ENCODE measurements around the gene C6orf62. TPM values are rescaled to one million over a fixed set of nuclear protein-coding genes. Genes with fewer than 3 reads are reported as not detected.

The C6orf62 gene
- total RNA-seq, 2 donors from 2014 or later = 58.1 to 67.0 TPM

- DNase-seq (no peak), ATAC-seq (no peak)
- intact Hi-C loops (cut with DNase I) = no loop called here
These were observed 8.2 kb downstream of the C6orf62 start for GRCh38 chr6:24710519-24711303.

GRCh38 chr6:24709014-24709711 is 9.8 kb downstream of the C6orf62 start:
- no peak for ATAC-seq
- DNase-seq = no peak
- intact Hi-C loops (cut with DNase I) = loop anchor here (10.0 kb wide), 1 partner anchor 284 kb away; no protein-coding TSS in a partner anchor

GRCh38 chr6:24708612-24709011 is 10.3 kb downstream of the C6orf62 start:
- intact Hi-C loops (cut with DNase I) = loop anchor here (10.0 kb wide), 1 partner anchor 284 kb away; no protein-coding TSS in a partner anchor
- ATAC-seq (no peak), DNase-seq (no peak)

GRCh38 chr6:24704468-24704867 is 14.5 kb downstream of the C6orf62 start:
- ATAC-seq (no peak), DNase-seq (no peak)
- intact Hi-C loops (cut with DNase I) = loop anchor here (10.0 kb wide), 1 partner anchor 280 kb away; no protein-coding TSS in a partner anchor

GRCh38 chr6:24702720-24703282 is 16.2 kb downstream of the C6orf62 start:
- intact Hi-C loops (cut with DNase I) = loop anchor here (10.0 kb wide), 1 partner anchor 278 kb away; no protein-coding TSS in a partner anchor
- DNase-seq = no peak
- ATAC-seq = no peak

GRCh38 chr6:24699521-24700359 is 19.2 kb downstream of the C6orf62 start:
- DNase-seq = no peak
- peak in 1 of 2 donors; percentile 66 for ATAC-seq
- intact Hi-C loops (cut with DNase I) = loop anchor here (10.0 kb wide), 1 partner anchor 275 kb away; no protein-coding TSS in a partner anchor

- DNase-seq (no peak), ATAC-seq (no peak)
- intact Hi-C loops (cut with DNase I) = no loop called here
These were observed 22.9 kb downstream of the C6orf62 start for GRCh38 chr6:24696097-24696496.

- DNase-seq = peak; percentile 50
- ATAC-seq = peak; percentile 55 to 69
- intact Hi-C loops (cut with DNase I) = loop anchor here in 1 of 2 donors (2.0 kb wide), 1 partner anchor 115 kb away; no protein-coding TSS in a partner anchor
These were observed 23.3 kb downstream of the C6orf62 start for GRCh38 chr6:24695635-24696034.

- intact Hi-C loops (cut with DNase I) = loop anchor here (2.0 to 5.0 kb wide), 2 partner anchors 112 to 113 kb away; no protein-coding TSS in a partner anchor
- ATAC-seq (no peak), DNase-seq (no peak)
These were observed 24.8 kb downstream of the C6orf62 start for GRCh38 chr6:24694198-24694597.

- ATAC-seq = no peak
- intact Hi-C loops (cut with DNase I) = loop anchor here in 1 of 2 donors (5.0 kb wide), 1 partner anchor 111 kb away; no protein-coding TSS in a partner anchor
- DNase-seq = no peak
These were observed 25.9 kb downstream of the C6orf62 start for GRCh38 chr6:24692848-24693592.

GRCh38 chr6:24692415-24692814 is 26.5 kb downstream of the C6orf62 start:
- intact Hi-C loops (cut with DNase I) = loop anchor here in 1 of 2 donors (5.0 kb wide), 1 partner anchor 110 kb away; no protein-coding TSS in a partner anchor
- ATAC-seq = no peak
- DNase-seq = no peak

- peak; percentile 48 to 50 for ATAC-seq
- DNase-seq = no peak
- intact Hi-C loops (cut with DNase I) = loop anchor here in 1 of 2 donors (5.0 kb wide), 1 partner anchor 110 kb away; no protein-coding TSS in a partner anchor
These were observed 27.0 kb downstream of the C6orf62 start for GRCh38 chr6:24692003-24692402.

- intact Hi-C loops (cut with DNase I) = loop anchor here in 1 of 2 donors (5.0 kb wide), 1 partner anchor 109 kb away; no protein-coding TSS in a partner anchor
- no peak for DNase-seq
- ATAC-seq = no peak
These were observed 27.4 kb downstream of the C6orf62 start for GRCh38 chr6:24691550-24691949.

GRCh38 chr6:24690593-24690992 is 28.4 kb downstream of the C6orf62 start:
- no peak for ATAC-seq
- intact Hi-C loops (cut with DNase I) = loop anchor here in 1 of 2 donors (5.0 kb wide), 1 partner anchor 108 kb away; no protein-coding TSS in a partner anchor

GRCh38 chr6:24689964-24690363 is 29.0 kb downstream of the C6orf62 start:
- intact Hi-C loops (cut with DNase I) = loop anchor here in 1 of 2 donors (5.0 kb wide), 1 partner anchor 108 kb away; no protein-coding TSS in a partner anchor
- peak in 1 of 2 donors; percentile 29 for ATAC-seq
- no peak for DNase-seq

More at GRCh38 chr6:24690593-24690992, 28.4 kb downstream of the C6orf62 start:
- no peak for DNase-seq

GRCh38 chr6:24686946-24687345 is 32.0 kb downstream of the C6orf62 start:
- ATAC-seq = no peak
- no peak for DNase-seq
- intact Hi-C loops (cut with DNase I) = no loop called here

GRCh38 chr6:24686408-24686807 is 32.5 kb downstream of the C6orf62 start:
- ATAC-seq (no peak), DNase-seq (no peak)
- intact Hi-C loops (cut with DNase I) = no loop called here

Measured in left cardiac atrium (tissue), 4 donors.